Smooth muscle cell (in vitro differentiated cells): ENCODE measurements around the gene PFKFB1. TPM values are rescaled to one million over a fixed set of nuclear protein-coding genes. Genes with fewer than 3 reads are reported as not detected.

Experiments
- DNase-seq: peaks from one replicate; lab custom pipeline; 2025; ENCODE audit not compliant: unreplicated experiment; lab: John Stamatoyannopoulos, UW
- H2AFZ ChIP-seq: fragments of 200-600 bp; sonication (generic); 2 replicates; pipeline ENCODE4 v1.6.0; 2016; ENCODE audit warnings: antibody characterized with exemption, low read depth, mild to moderate bottlenecking
- H3F3A ChIP-seq: fragments of 200-600 bp; sonication (generic); 2 replicates; pipeline ENCODE4 v1.6.0; 2017; ENCODE audit warnings: antibody characterized with exemption, low read depth
- H3K27ac ChIP-seq: fragments of 200-600 bp; sonication (generic); 2 replicates; pipeline ENCODE4 v1.5.1; 2016; ENCODE audit warnings: low read depth, mild to moderate bottlenecking
- H3K27me3 ChIP-seq: fragments of 200-600 bp; sonication (generic); 2 replicates; pipeline ENCODE4 v1.6.1; 2016; ENCODE audit warnings: low read depth, mild to moderate bottlenecking
- H3K36me3 ChIP-seq: fragments of 200-600 bp; sonication (generic); 2 replicates; pipeline ENCODE4 v1.5.1; 2016; ENCODE audit warnings: low read depth
- H3K4me1 ChIP-seq: fragments of 200-600 bp; sonication (generic); 2 replicates; pipeline ENCODE4 v1.5.1; 2016; ENCODE audit warnings: low read depth
- H3K4me2 ChIP-seq: fragments of 200-600 bp; sonication (generic); 2 replicates; pipeline ENCODE4 v1.6.0; 2016; ENCODE audit warnings: mild to moderate bottlenecking
- H3K4me3 ChIP-seq: fragments of 200-600 bp; sonication (generic); 2 replicates; pipeline ENCODE4 v1.5.1; 2016; ENCODE audit warnings: mild to moderate bottlenecking
- H3K79me2 ChIP-seq: fragments of 200-600 bp; sonication (generic); 2 replicates; pipeline ENCODE4 v1.6.0; 2016; ENCODE audit warnings: low read depth, mild to moderate bottlenecking
- H3K9ac ChIP-seq: fragments of 200-600 bp; sonication (generic); 2 replicates; pipeline ENCODE4 v1.6.0; 2016; ENCODE audit warnings: low read depth
- H3K9me3 ChIP-seq: fragments of 200-600 bp; sonication (generic); replicated peaks from 2 replicates; pipeline ENCODE4 v1.5.1; 2016; ENCODE audit warnings: low read depth
- H4K20me1 ChIP-seq: fragments of 200-600 bp; sonication (generic); 2 replicates; pipeline ENCODE4 v1.6.0; 2016; ENCODE audit warnings: low read depth
- CTCF ChIP-seq: fragments of 200-600 bp; sonication (generic); IDR thresholded peaks from 2 replicates; pipeline ENCODE4 v1.5.1; 2017; ENCODE audit warnings: borderline replicate concordance, mild to moderate bottlenecking, antibody characterized with exemption; ENCODE audit not compliant: insufficient read depth, poor library complexity, severe bottlenecking
- WGBS: methylation state at CpG from one replicate; pipeline ENCODE4 v1.1.7; 2016; ENCODE audit warnings: low lambda C conversion rate; 5-methylcytosine and 5-hydroxymethylcytosine counted together
- polyA plus RNA-seq: library from polyadenylated mRNA; unstranded; fragments of >200 nt; fragmentation: Nextera tagmentation; extraction: Ambion mirVana; gene quantifications from 2 replicates; pipeline ENCODE4 v1.2.1, GENCODE V29; 2016
- total RNA-seq: library from RNA; depleted of rRNA; stranded (reverse); fragments of >200 nt; gene quantifications from 2 replicates; pipeline ENCODE4 v1.2.3, GENCODE V29; 2014

Gene PFKFB1
- total and polyA plus RNA-seq, 2 experiments from 2014 or later, result 0.42 TPM; not detected in 1

- Histone ChIP-seq H3K27me3 (no peaks in the 10 kb centered on the region), H4K20me1 (no peaks in the 10 kb centered on the region), H3K4me3 (no peak overlapping the region), H2AFZ (no peak overlapping the region), H3K4me2 (no peak overlapping the region), H3K4me1 (no peaks in the 10 kb centered on the region), H3K27ac (no peak overlapping the region), H3K36me3 (no peaks in the 10 kb centered on the region), H3K9me3 (no peaks in the 10 kb centered on the region), H3F3A (no peaks in the 10 kb centered on the region), H3K79me2 (no peaks in the 10 kb centered on the region), H3K9ac (no peak overlapping the region)
- TF ChIP-seq CTCF, result no peak
- no peak for DNase-seq
Observed at GRCh38 chrX:54979432-54979831, 14.6 kb downstream of the PFKFB1 start.

- no peak overlapping the region for H3K4me2 ChIP-seq
- no peaks in the 10 kb centered on the region for H3F3A ChIP-seq
- H3K4me1 ChIP-seq, result no peaks in the 10 kb centered on the region
- no peak overlapping the region for H2AFZ ChIP-seq
- no peak overlapping the region for H3K4me3 ChIP-seq
- no peaks in the 10 kb centered on the region for H3K79me2 ChIP-seq
- no peak for DNase-seq
- H3K27me3 ChIP-seq, result no peaks in the 10 kb centered on the region
- no peaks in the 10 kb centered on the region for H3K36me3 ChIP-seq
- H3K9ac ChIP-seq, result no peak overlapping the region
- H3K9me3 ChIP-seq, result no peaks in the 10 kb centered on the region
- H3K27ac ChIP-seq, result no peak overlapping the region
- no peaks in the 10 kb centered on the region for H4K20me1 ChIP-seq
- no peak for TF ChIP-seq CTCF
Observed at GRCh38 chrX:54978448-54978847, 15.5 kb downstream of the PFKFB1 start.

GRCh38 chrX:54977387-54977786, 16.6 kb downstream of the PFKFB1 start:
- H2AFZ ChIP-seq, result no peak overlapping the region

More at GRCh38 chrX:54977387-54977786, 16.6 kb downstream of the PFKFB1 start:
- WGBS, result 76% methylated on average over 4 of the region's 4 CpGs
- no peaks in the 10 kb centered on the region for H3K36me3 ChIP-seq
- no peak overlapping the region for H3K9ac ChIP-seq
- TF ChIP-seq CTCF, result no peak
- H3K4me1 ChIP-seq, result no peaks in the 10 kb centered on the region
- H3K27ac ChIP-seq, result no peak overlapping the region
- no peak overlapping the region for H3K4me2 ChIP-seq
- H3F3A ChIP-seq, result no peaks in the 10 kb centered on the region
- H3K4me3 ChIP-seq, result no peak overlapping the region
- no peaks in the 10 kb centered on the region for H3K27me3 ChIP-seq
- no peaks in the 10 kb centered on the region for H3K9me3 ChIP-seq
- no peaks in the 10 kb centered on the region for H3K79me2 ChIP-seq
- H4K20me1 ChIP-seq, result no peaks in the 10 kb centered on the region
- no peak for DNase-seq
